ENCODE results near the gene RPL22L1. TPM values are rescaled to one million over a fixed set of nuclear protein-coding genes. Genes with fewer than 3 reads are reported as not detected.

The RPL22L1 gene
- total RNA-seq: 100 to 1,000 TPM in 1 of 4 donors, 10 to 100 TPM in 3; 84.2 to 108 (median 98.3) TPM

DNA sequence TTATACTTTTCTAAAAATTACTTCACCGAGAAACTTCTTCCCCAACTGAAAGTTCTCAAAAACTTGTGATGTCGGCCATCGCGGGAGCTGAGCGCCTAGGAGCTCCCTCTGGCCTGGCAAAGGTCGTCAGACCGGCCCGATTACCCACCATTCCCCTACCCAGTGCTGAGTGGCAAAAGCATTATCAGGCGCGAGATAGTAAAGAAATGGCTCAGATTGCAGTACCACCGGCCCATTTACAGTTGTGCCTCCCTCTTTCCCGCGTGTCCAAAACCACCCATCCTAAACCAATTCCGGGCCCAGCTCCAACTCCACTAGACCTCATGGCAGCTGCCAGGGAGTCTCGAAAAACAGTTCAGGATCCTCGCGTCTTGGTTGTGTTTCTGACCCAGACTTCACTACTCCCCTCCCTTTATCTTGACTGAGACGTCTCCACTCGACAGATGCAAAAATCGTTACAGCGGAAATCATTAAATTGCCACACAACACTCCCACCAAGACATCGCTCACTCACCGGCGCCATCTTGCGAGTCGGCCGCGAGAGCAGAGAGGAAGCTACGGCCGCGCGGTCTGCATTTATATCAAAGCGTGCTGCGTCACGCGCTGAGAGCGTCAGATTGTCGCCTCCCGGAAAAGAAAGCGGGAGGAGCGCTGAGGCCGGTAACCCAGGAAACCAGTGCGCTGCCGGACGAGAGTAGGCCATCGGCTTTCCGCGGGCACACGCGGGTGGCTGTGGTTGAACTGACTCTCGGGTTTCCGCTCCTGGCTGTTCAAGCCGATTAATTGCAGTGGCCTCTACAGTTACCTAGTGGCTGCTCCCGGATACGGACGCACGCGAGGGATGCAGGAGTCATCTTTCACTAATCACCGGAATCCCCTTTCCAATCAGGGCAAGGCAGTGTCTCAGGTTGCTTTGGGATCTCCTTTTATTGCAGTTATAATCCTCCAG is at the start of gene RPL22L1:
RPL22L1 (minus strand) TSS at position 551 of the 949 bp plus-strand sequence; CDS start at position 523, 28 bp downstream.
- TF ChIP-seq, protein P1, sequence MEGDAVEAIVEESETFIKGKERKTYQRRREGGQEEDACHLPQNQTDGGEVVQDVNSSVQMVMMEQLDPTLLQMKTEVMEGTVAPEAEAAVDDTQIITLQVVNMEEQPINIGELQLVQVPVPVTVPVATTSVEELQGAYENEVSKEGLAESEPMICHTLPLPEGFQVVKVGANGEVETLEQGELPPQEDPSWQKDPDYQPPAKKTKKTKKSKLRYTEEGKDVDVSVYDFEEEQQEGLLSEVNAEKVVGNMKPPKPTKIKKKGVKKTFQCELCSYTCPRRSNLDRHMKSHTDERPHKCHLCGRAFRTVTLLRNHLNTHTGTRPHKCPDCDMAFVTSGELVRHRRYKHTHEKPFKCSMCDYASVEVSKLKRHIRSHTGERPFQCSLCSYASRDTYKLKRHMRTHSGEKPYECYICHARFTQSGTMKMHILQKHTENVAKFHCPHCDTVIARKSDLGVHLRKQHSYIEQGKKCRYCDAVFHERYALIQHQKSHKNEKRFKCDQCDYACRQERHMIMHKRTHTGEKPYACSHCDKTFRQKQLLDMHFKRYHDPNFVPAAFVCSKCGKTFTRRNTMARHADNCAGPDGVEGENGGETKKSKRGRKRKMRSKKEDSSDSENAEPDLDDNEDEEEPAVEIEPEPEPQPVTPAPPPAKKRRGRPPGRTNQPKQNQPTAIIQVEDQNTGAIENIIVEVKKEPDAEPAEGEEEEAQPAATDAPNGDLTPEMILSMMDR (IDR thresholded peaks at IDR 0.05): no peak
- ATAC-seq (ENCODE audit: low FRiP score) (peak; percentile 95), DNase-seq (ENCODE audit: low spot score) (peak; percentile 77)

DNA sequence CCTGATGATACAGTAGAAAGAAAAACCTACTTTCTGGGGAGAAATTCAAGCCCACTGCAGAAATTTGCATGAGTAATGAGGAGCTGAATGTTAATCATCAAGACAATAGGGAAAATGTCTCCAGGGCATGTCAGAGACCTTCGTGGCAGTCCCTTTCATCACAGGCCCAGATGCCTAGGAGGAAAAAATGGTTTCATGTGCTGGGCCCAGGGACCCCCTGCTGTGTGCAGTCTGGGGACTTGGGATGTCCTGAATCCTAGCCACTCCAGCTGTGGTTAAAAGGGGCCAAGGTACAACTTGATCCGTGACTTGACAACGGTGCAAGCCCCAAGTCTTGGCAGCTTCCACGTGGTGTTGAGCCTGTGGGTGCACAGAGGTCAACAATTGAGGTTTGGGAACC is 48.7 kb upstream of the RPL22L1 start:
- no peak for ATAC-seq (ENCODE audit: low FRiP score)
- no peak for DNase-seq (ENCODE audit: low spot score)
- TF ChIP-seq, protein P1 (IDR thresholded peaks at IDR 0.05): no peak

DNA sequence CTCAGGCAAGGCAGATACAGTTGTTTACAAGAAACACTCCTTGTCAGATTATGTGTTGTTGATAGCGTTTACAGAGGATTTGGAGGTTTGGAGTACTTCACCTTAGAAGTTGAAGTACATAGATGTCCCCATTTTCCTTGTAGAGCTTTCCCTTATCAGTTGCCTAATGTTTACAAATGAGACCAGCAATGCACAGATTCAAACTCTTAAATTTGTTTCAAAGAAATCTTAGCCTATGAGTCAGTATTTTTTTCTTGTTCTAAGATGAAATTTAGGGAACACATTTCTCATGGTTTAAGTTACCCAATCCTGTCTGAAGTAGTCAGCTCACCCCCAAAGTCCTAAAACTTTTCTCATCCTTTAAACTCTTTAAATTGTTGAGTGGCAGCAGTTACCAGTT is 44.7 kb upstream of the RPL22L1 start:
- ATAC-seq (ENCODE audit: low FRiP score): no peak
- TF ChIP-seq, protein P1 (IDR thresholded peaks at IDR 0.05): no peak
- DNase-seq (ENCODE audit: low spot score): no peak

DNA sequence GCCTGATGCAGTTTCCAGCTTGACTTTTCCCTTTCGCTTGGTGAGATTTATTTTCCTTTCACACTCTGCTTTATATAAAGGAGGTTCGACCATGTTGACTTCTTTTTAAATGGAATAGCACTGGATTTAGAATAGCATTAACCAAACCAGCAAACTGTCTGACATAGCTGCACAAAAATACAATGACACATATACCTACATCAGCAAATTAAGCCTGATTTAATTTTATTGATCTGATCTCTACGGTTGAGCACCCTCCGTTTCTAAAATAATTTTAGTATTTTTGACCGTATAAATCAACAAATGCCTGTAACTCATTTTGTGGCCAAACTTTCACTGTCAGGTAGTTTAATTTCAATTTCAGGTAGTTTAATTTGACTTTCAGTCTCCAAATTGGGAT is 44.2 kb upstream of the RPL22L1 start:
- TF ChIP-seq, protein P1 (IDR thresholded peaks at IDR 0.05): no peak
- no peak for ATAC-seq (ENCODE audit: low FRiP score)
- no peak for DNase-seq (ENCODE audit: low spot score)

DNA sequence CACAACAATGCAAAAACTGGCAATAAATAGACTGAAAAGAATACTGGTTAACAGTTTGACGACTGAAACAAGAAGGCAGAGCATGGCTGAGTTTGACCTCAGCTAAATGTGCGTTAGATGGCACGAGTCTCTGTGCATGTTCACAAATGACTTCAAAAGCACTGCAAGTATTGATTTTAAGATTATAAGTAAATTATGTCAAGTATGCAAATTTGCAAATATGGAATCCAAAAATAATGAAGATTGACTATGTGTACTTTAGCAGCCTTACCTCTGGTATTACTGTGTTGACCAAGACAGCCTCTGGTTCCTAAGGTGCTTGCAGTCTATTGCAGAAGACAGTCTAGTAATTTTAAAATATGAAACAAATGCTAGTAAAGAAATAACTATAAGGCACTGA is 41.1 kb upstream of the RPL22L1 start:
- TF ChIP-seq, protein P1 (IDR thresholded peaks at IDR 0.05): no peak
- ATAC-seq (ENCODE audit: low FRiP score) (no peak), DNase-seq (ENCODE audit: low spot score) (no peak)

DNA sequence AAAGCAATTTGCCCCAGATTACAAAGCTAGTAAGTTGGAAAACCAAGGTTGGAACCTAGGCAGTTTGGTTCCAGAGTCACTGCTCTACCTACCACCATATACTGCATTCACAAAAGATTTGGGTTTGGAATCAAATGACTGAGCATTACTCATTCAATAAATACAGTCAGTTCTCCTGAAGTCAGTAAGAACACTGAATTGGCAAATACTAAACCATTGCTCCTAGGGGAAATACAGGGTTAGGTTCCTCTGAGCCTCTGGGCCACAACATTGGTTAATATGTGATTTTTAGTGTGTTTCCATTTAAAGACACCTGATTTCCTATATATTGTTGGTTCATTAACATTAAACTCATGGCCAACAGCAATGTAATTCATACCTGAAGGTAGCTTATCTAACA is 40.5 kb upstream of the RPL22L1 start:
- DNase-seq (ENCODE audit: low spot score) (no peak), ATAC-seq (ENCODE audit: low FRiP score) (no peak)
- TF ChIP-seq, protein P1 (IDR thresholded peaks at IDR 0.05): no peak
